ENCODE results near the gene ALOX5. TPM values are rescaled to one million over a fixed set of nuclear protein-coding genes. Genes with fewer than 3 reads are reported as not detected.

Gene ALOX5
- total RNA-seq, 4 donors from 2014 or later = 12.3 to 46.1 (median 14.7) TPM

DNA sequence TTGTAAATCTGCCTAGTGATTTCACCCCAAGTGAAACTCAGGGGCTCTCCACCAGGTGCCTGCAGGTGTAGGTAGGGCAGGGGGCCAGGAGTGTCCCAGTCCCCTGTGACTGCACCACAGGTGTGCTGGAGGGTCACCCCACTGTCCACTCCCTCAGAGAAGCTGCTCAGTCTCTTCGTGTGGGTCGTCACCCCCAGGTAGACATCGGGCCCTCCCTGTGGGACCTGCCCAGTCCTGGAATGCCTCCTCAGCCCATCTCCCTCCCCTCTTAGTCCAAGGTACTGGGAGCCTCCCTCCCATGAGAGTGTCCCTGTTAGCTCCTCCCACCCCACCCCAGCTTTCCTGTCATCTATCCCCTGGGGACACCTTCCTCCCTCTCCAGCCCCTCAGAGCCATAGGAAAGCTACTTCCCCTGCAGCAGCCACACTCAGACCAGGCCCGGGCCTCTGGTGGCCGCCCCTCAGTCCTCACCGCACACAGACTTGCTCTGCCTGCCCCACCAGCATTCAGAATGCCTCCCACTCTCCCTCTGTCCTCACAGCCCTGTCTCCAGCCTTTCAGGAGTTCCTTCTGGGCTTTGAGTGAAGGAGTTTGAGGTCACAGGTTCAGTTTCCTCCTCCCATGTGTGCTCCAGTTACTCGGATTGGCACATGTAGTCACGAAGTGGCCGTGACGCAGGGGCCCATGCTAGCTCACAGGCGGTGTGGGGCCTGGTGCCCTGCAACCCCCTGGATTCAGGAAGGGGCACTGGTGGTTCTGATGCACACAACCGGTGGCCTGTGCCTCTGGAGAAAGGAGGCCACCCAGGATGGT, 5.1 kb downstream of the ALOX5 start:
- H3K27me3 ChIP-seq = peaks cover 32% of the 10 kb centered on the region
- no peaks in the 10 kb centered on the region for H3K9me3 ChIP-seq
- no peak for DNase-seq (ENCODE audit: low spot score in 2 of 2)
- H3K27ac ChIP-seq = no peak overlapping the region
- TF ChIP-seq POLR2A (IDR thresholded peaks at IDR 0.05) (no peak), POLR2AphosphoS5 (IDR thresholded peaks at IDR 0.05) (no peak), EP300 (IDR thresholded peaks at IDR 0.05) (no peak)
- TF ChIP-seq, protein P1, sequence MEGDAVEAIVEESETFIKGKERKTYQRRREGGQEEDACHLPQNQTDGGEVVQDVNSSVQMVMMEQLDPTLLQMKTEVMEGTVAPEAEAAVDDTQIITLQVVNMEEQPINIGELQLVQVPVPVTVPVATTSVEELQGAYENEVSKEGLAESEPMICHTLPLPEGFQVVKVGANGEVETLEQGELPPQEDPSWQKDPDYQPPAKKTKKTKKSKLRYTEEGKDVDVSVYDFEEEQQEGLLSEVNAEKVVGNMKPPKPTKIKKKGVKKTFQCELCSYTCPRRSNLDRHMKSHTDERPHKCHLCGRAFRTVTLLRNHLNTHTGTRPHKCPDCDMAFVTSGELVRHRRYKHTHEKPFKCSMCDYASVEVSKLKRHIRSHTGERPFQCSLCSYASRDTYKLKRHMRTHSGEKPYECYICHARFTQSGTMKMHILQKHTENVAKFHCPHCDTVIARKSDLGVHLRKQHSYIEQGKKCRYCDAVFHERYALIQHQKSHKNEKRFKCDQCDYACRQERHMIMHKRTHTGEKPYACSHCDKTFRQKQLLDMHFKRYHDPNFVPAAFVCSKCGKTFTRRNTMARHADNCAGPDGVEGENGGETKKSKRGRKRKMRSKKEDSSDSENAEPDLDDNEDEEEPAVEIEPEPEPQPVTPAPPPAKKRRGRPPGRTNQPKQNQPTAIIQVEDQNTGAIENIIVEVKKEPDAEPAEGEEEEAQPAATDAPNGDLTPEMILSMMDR (IDR thresholded peaks at IDR 0.05) = no peak
- no peak overlapping the region for H3K4me3 ChIP-seq
- H3K36me3 ChIP-seq = no peaks in the 10 kb centered on the region
- WGBS = 72% methylated on average over 6 of the region's 12 CpGs
- peaks cover 9% of the 10 kb centered on the region for H3K4me1 ChIP-seq

DNA sequence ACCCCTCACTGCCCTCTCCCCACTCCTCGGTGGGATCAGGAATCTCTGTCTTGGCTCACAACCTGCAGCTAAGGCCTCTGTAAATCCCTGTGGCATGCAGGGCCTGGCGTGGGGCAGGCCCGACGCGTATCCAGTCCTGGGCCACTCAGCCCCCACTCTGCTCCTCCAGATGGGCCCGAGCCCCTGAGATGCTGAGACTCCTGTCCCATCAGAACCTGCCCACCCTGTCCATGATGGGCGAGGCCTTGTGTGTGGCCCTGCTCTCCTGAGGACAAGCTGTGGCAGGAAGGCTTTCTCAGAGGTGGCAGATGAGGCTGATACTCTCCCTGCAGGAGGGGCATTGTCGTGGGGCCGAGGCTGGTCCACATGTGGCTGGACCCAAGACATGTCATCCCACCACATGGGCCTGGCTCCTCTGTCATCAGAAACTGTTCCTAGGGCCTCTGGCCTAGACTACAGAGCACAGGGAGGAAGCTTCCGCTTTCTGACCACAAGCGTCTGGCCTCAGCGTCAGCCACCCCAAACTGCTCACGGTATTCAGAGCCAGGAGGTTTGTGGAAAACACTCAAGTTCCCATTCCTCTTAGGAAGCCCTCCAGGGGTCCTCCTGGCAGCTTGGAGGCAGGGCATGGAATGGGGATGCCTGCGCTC, 6.0 kb downstream of the ALOX5 start:
- H3K27me3 ChIP-seq = peaks cover 23% of the 10 kb centered on the region
- WGBS = 87% methylated on average over 6 of the region's 14 CpGs

DNA sequence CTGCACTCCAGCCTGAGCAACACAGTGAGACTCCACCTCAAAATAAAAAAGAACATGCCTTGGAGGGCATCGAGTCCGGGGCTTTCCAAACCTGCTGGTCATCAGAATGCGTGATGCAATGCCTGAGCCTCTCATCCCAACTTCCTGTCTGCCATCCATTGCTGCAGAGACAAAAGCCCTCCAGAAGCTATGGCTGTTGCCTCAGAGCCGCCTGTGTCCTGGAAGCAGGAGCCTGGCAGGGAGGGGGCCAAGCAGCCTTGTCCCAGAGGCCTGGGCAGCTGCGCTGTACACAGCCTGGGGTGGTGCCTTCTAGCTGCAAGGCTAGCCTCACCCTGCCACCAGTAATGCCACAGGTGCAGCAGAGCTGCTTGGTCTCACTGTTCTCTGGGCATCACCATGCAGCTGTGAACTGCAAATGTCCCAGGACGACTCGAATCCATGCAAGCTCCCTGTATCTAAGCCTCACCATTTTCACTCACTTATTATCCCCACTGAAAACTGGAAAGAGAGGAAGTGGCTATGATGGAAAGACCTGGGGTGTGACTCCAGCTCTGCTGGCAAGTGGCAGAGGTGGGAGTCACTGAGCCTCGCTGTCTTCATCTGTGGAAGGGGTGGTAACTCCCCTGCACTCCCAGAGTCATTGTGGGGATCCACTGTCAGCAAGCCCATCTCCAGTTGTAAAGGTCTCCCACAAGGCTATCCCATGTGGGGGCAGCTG, 7.0 kb downstream of the ALOX5 start:
- TF ChIP-seq POLR2AphosphoS5 (IDR thresholded peaks at IDR 0.05) (no peak), EP300 (IDR thresholded peaks at IDR 0.05) (no peak), POLR2A (IDR thresholded peaks at IDR 0.05) (no peak)
- TF ChIP-seq, protein P1 (IDR thresholded peaks at IDR 0.05) = no peak
- peak in 1 of 2 donors; percentile 66 for DNase-seq (ENCODE audit: low spot score in 2 of 2)
- Histone ChIP-seq H3K27me3 (peaks cover 12% of the 10 kb centered on the region), H3K4me1 (no peaks in the 10 kb centered on the region), H3K27ac (no peak overlapping the region), H3K4me3 (no peak overlapping the region), H3K36me3 (no peaks in the 10 kb centered on the region), H3K9me3 (no peaks in the 10 kb centered on the region)
- WGBS = 84% methylated on average over 8 of the region's 8 CpGs

More for the DNA sequence above, 6.0 kb downstream of the ALOX5 start:
- Histone ChIP-seq H3K4me3 (no peak overlapping the region), H3K4me1 (no peaks in the 10 kb centered on the region), H3K36me3 (no peaks in the 10 kb centered on the region), H3K27ac (no peak overlapping the region), H3K9me3 (no peaks in the 10 kb centered on the region)
- TF ChIP-seq POLR2A (IDR thresholded peaks at IDR 0.05) = no peak
- no peak for TF ChIP-seq POLR2AphosphoS5 (IDR thresholded peaks at IDR 0.05)
- TF ChIP-seq EP300 (IDR thresholded peaks at IDR 0.05) = no peak
- TF ChIP-seq, protein P1 (IDR thresholded peaks at IDR 0.05) = no peak
- peak in 1 of 2 donors; percentile 68 for DNase-seq (ENCODE audit: low spot score in 2 of 2)

DNA sequence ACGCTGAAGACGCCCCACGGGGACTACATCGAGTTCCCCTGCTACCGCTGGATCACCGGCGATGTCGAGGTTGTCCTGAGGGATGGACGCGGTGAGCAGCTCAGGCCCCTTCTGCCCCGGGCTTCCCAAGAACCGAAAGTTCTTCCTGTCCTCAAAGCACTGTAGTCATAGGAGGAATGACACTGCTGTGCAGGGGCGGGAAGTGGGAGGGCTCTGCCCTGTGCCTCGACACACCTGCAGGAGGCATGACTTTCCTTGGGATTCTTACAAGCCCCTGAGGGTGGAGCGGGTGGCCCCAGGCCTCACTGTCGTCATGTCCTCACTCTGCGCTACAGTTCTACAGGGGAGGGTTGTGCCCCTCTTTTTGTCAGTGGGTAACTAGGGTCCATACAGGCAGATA, 8.6 kb downstream of the ALOX5 start:
- no peak overlapping the region for H3K27ac ChIP-seq
- H3K9me3 ChIP-seq = no peaks in the 10 kb centered on the region
- no peak for DNase-seq (ENCODE audit: low spot score in 2 of 2)
- TF ChIP-seq, protein P1 (IDR thresholded peaks at IDR 0.05) = no peak
- no peak for TF ChIP-seq EP300 (IDR thresholded peaks at IDR 0.05)
- no peak for TF ChIP-seq POLR2AphosphoS5 (IDR thresholded peaks at IDR 0.05)
- TF ChIP-seq POLR2A (IDR thresholded peaks at IDR 0.05) = no peak
- H3K4me1 ChIP-seq = no peaks in the 10 kb centered on the region
- H3K36me3 ChIP-seq = no peaks in the 10 kb centered on the region
- H3K4me3 ChIP-seq = no peak overlapping the region
- 94% methylated on average over 12 of the region's 17 CpGs for WGBS
- peaks cover 10% of the 10 kb centered on the region for H3K27me3 ChIP-seq

Measured in suprapubic skin (tissue), 4 donors.